SHP77 treated with DMSO at 0.1 percent for 48 hours (cell line): Measurements from ENCODE around the gene STK24.

ENCODE experiments used
- DNase-seq: peaks from one replicate; lab custom pipeline; 2025; lab: John Stamatoyannopoulos, UW

STK24 gene

GRCh38 chr13:98450539-98451111, 126.3 kb downstream of the STK24 start:
- DNase-seq = no peak

GRCh38 chr13:98450026-98450425, 126.9 kb downstream of the STK24 start:
- no peak for DNase-seq

GRCh38 chr13:98449273-98449672, 127.6 kb downstream of the STK24 start:
- DNase-seq = no peak

GRCh38 chr13:98448642-98448928, 128.3 kb downstream of the STK24 start:
- no peak for DNase-seq

- DNase-seq = no peak
These were observed 128.8 kb downstream of the STK24 start for GRCh38 chr13:98447881-98448641.

GRCh38 chr13:98447130-98447529, 129.8 kb downstream of the STK24 start:
- no peak for DNase-seq

- no peak for DNase-seq
These were observed 130.7 kb downstream of the STK24 start for GRCh38 chr13:98446234-98446621.

GRCh38 chr13:98445340-98446233, 131.3 kb downstream of the STK24 start:
- DNase-seq = peak; percentile 40

- DNase-seq = no peak
These were observed 132.5 kb downstream of the STK24 start for GRCh38 chr13:98444381-98444780.

GRCh38 chr13:98443800-98444325, 133.0 kb downstream of the STK24 start:
- DNase-seq = no peak

- no peak for DNase-seq
These were observed 133.6 kb downstream of the STK24 start for GRCh38 chr13:98443329-98443728.

- no peak for DNase-seq
These were observed 134.3 kb downstream of the STK24 start for GRCh38 chr13:98442391-98443230.

- no peak for DNase-seq
These were observed 135.7 kb downstream of the STK24 start for GRCh38 chr13:98441056-98441676.

- DNase-seq = no peak
These were observed 136.4 kb downstream of the STK24 start for GRCh38 chr13:98440390-98441055.

GRCh38 chr13:98439896-98440295, 137.0 kb downstream of the STK24 start:
- no peak for DNase-seq

- DNase-seq = no peak
These were observed 137.6 kb downstream of the STK24 start for GRCh38 chr13:98439126-98439828.

- no peak for DNase-seq
These were observed 138.4 kb downstream of the STK24 start for GRCh38 chr13:98438246-98439125.

- DNase-seq = no peak
These were observed 140.5 kb downstream of the STK24 start for GRCh38 chr13:98436233-98436910.

- DNase-seq = no peak
These were observed 141.5 kb downstream of the STK24 start for GRCh38 chr13:98435376-98435775.
